Kidney (tissue), 14 donors: ENCODE measurements around the gene NPR3. TPM values are rescaled to one million over a fixed set of nuclear protein-coding genes. Genes with fewer than 3 reads are reported as not detected.

Experiments
- DNase-seq, 5 donors: peaks; one replicate each; pipeline ENCODE4 v3.0.0-alpha.2; 2013 to 2020
- FAIRE-seq: peaks from 2 replicates; lab custom pipeline; 2012; peaks lifted over from hg19 to GRCh38; lab: Jason Lieb, UNC
- H3K27ac ChIP-seq, 2 donors: one replicate each; pipeline ENCODE4 v1.7.0; 2013; ENCODE audit warnings: low read depth in 2 of 2, low read length in 2 of 2, inconsistent platforms in 1 of 2
- H3K27me3 ChIP-seq: one replicate; pipeline ENCODE4 v1.7.1; 2013; ENCODE audit warnings: low read length, inconsistent platforms; ENCODE audit not compliant: control insufficient read depth, insufficient read depth
- H3K36me3 ChIP-seq, 3 donors: one replicate each; pipeline versions ENCODE4 v1.7.0 to v1.7.1; 2013; ENCODE audit warnings: low read length in 3 of 3, control low read depth in 1 of 3, inconsistent platforms in 1 of 3; ENCODE audit not compliant: insufficient read depth in 3 of 3, control insufficient read depth in 2 of 3
- H3K4me1 ChIP-seq, 3 donors: one replicate each; pipeline versions ENCODE4 v1.7.0 to v1.7.1; 2013; ENCODE audit warnings: low read length in 3 of 3, inconsistent platforms in 1 of 3, low read depth in 1 of 3; ENCODE audit not compliant: control insufficient read depth in 2 of 3, insufficient read depth in 2 of 3
- H3K4me3 ChIP-seq, 3 donors: one replicate each; pipeline versions ENCODE4 v1.7.0 to v1.8.1; 2013; ENCODE audit warnings: low read length in 3 of 3, control low read depth in 1 of 3, inconsistent platforms in 1 of 3
- H3K9ac ChIP-seq, 3 donors: one replicate each; pipeline versions ENCODE4 v1.7.0 to v1.7.1; 2013; ENCODE audit warnings: low read length in 3 of 3, control low read depth in 1 of 3, inconsistent platforms in 1 of 3
- H3K9me3 ChIP-seq, 3 donors: one replicate each; pipeline versions ENCODE4 v1.7.0 to v1.7.1; 2013; ENCODE audit warnings: low read length in 3 of 3, control low read depth in 1 of 3, inconsistent platforms in 1 of 3; ENCODE audit not compliant: control insufficient read depth in 2 of 3, insufficient read depth in 1 of 3
- intact Hi-C: fragments of 100-400 bp; cut with DNase I; formaldehyde crosslinking; loops from one replicate; pipeline ENCODE4 v1.11.1; 2022
- polyA plus RNA-seq: library from polyadenylated mRNA; stranded (reverse); fragments of 350-450 nt; fragmentation: Illumina TruSeq; extraction: RNeasy Lipid Tissue Mini Kit (QIAGEN cat#74804); gene quantifications from one replicate; pipeline ENCODE4 v1.2.3, GENCODE V29; 2014; ENCODE audit warnings: low read depth, low replicate concordance; ENCODE audit not compliant: insufficient read depth
- total RNA-seq: library from RNA; stranded (reverse); fragmentation: NEBNext Ultra II Directional; extraction: Animal tissue kit (Norgen Biotek cat#: 25700); gene quantifications from one replicate; pipeline ENCODE4 v1.2.1, GENCODE V29; 2021
- TF ChIP-seq, protein P1 (sequence below): IDR thresholded peaks from 3 replicates; pipeline ENCODE4 v1.5.1; 2012; ENCODE audit warnings: mild to moderate bottlenecking, moderate library complexity, borderline replicate concordance; ENCODE audit not compliant: insufficient read depth; ENCODE audit errors: extremely low read depth
- donor health status: control.
- donor health status: control.
- donor health status: control.
- donor health status: control.
- donor health status: control.
- donor health status: DM: yes; HTN: yes; CAD: no.
- donor health status: Normal renal cell carcinoma (clear cell type).

The NPR3 gene
- total and polyA plus RNA-seq, 2 donors from 2014 or later, result 12.5 to 33.7 TPM

DNA sequence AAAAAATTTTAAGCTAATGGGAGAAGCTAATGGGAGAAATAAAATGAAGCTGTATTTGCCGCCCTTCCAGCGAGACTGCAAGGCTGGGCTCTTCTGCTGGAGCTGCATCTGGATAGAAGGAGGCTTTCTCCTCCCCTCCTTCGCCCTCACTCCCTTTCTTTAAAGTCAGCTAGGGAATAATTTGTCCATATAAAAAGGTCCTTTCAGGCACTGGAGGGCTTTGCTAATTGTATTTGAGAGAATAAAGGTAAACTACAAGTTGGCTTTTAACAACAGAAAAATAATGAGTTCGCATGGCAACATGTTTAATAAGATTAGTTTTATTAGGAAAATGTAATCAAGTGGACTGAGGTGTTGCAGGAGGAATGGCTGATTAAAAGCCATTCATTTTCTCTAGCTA, 41.3 kb downstream of the NPR3 start:
- DNase-seq (no peak), FAIRE-seq (no peak)
- Histone ChIP-seq H3K9ac (no peak overlapping the region), H3K27me3 (no peaks in the 10 kb centered on the region), H3K4me3 (no peak overlapping the region), H3K27ac (no peak overlapping the region), H3K9me3 (no peaks in the 10 kb centered on the region), H3K36me3 (peaks cover 0 to 6% (median 0%) of the 10 kb centered on the region in 3 donors), H3K4me1 (peaks cover 0 to 3% (median 0%) of the 10 kb centered on the region in 3 donors)
- intact Hi-C loops, result no loop called here
- TF ChIP-seq, protein P1, sequence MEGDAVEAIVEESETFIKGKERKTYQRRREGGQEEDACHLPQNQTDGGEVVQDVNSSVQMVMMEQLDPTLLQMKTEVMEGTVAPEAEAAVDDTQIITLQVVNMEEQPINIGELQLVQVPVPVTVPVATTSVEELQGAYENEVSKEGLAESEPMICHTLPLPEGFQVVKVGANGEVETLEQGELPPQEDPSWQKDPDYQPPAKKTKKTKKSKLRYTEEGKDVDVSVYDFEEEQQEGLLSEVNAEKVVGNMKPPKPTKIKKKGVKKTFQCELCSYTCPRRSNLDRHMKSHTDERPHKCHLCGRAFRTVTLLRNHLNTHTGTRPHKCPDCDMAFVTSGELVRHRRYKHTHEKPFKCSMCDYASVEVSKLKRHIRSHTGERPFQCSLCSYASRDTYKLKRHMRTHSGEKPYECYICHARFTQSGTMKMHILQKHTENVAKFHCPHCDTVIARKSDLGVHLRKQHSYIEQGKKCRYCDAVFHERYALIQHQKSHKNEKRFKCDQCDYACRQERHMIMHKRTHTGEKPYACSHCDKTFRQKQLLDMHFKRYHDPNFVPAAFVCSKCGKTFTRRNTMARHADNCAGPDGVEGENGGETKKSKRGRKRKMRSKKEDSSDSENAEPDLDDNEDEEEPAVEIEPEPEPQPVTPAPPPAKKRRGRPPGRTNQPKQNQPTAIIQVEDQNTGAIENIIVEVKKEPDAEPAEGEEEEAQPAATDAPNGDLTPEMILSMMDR, result no peak

DNA sequence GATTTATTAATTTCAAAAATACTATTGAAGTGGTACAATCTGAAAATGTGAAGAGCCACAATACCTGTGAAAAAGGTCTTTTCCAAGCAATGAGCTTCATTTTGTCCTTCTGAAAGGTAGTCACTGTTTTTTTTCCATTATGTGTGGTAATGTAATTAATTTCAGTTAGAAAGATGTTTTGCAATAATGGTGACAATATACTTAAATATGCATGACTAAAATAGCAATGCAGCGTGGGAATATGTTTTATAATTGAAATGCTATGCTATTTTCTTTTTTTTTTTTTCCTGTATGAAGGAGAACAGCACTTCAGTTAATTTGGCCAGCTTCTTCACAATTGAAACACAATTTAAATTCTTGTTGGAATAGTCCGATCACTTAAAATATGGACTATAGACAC, 41.9 kb downstream of the NPR3 start:
- intact Hi-C loops, result no loop called here

DNA sequence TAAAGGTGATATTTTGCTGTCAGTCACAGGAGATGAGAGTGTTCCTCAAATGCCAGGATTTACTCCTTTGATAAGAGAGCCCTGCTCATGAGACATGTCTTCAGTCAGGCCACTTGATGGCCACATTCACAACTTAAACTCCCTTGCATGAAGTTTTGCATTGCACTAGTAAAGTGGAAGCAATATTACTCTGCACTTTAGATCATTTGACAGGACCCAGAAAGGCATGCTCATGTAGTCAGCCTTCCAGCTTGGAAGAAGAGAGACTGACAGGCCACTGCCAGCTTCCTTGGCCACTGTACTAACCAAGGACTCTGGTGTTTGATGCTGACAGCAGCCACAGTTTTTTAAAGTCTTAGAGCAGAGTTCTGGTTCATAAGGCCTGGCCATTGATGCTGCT, 42.6 kb downstream of the NPR3 start:
- intact Hi-C loops, result no loop called here
- FAIRE-seq, result no peak
- H3K36me3 ChIP-seq, result no peaks in the 10 kb centered on the region
- H3K9me3 ChIP-seq, result no peaks in the 10 kb centered on the region
- H3K4me3 ChIP-seq, result no peak overlapping the region
- H3K9ac ChIP-seq, result no peak overlapping the region
- TF ChIP-seq, protein P1, result no peak
- peak in 1 of 5 donors; percentile 28 for DNase-seq
- H3K4me1 ChIP-seq, result peaks cover 0 to 3% (median 0%) of the 10 kb centered on the region in 3 donors
- no peaks in the 10 kb centered on the region for H3K27me3 ChIP-seq
- no peak overlapping the region for H3K27ac ChIP-seq

More for the DNA sequence above, 41.9 kb downstream of the NPR3 start:
- no peaks in the 10 kb centered on the region for H3K9me3 ChIP-seq
- no peak for FAIRE-seq
- H3K27ac ChIP-seq, result no peak overlapping the region
- H3K9ac ChIP-seq, result no peak overlapping the region
- TF ChIP-seq, protein P1, result no peak
- no peaks in the 10 kb centered on the region for H3K27me3 ChIP-seq
- DNase-seq, result no peak
- no peak overlapping the region for H3K4me3 ChIP-seq
- H3K4me1 ChIP-seq, result peaks cover 0 to 3% (median 0%) of the 10 kb centered on the region in 3 donors
- H3K36me3 ChIP-seq, result peaks cover 0 to 4% (median 0%) of the 10 kb centered on the region in 3 donors

DNA sequence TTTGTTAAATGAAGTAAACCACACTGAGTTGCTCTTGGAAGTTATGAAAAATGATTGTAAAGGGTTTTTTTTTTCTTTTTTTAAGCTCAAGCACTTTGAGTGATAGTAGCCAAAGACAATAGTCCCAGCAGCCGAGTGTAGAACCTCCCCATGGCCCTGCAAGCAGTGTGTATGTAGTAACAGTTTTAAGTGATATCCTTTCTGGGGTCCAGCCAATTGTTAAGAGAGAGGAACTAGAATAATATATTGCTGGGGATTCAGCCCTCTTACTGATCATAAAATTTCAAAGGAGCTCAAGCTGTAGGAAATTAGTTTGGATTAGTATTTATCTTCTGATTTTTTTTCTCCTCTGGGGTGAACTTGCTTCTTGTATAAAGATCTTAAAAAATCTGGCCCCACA, 43.2 kb downstream of the NPR3 start:
- FAIRE-seq (no peak), DNase-seq (peak in 2 of 5 donors; percentile 43 to 92)
- H3K9ac ChIP-seq, result no peak overlapping the region
- H3K4me1 ChIP-seq, result peaks cover 0 to 3% (median 0%) of the 10 kb centered on the region in 3 donors
- TF ChIP-seq, protein P1, result no peak
- no peaks in the 10 kb centered on the region for H3K9me3 ChIP-seq
- no peaks in the 10 kb centered on the region for H3K36me3 ChIP-seq
- no peaks in the 10 kb centered on the region for H3K27me3 ChIP-seq
- intact Hi-C loops, result no loop called here
- no peak overlapping the region for H3K27ac ChIP-seq
- no peak overlapping the region for H3K4me3 ChIP-seq
